Measurements from ENCODE around the gene NEU1. TPM values are rescaled to one million over a fixed set of nuclear protein-coding genes. Genes with fewer than 3 reads are reported as not detected.
"Not testable (repeated sequence)": the region's sequence is repeated elsewhere in the genome, so short reads cannot be mapped to it uniquely, and the experiment has no call there.

The NEU1 gene
- total RNA-seq, result 21.3 and 21.6 TPM in 2 replicates

GRCh38 chr6:31862344-31863235 lies at the start of gene NEU1:
TSS of gene NEU1 (minus strand) at chr6:31862821. CDS start at chr6:31862776, 45 bp downstream.
- H3K4me1 Mint-ChIP-seq (ENCODE audit: low read depth), result peaks cover 13% of the 10 kb centered on the region
- peak within 1 kb of the TSS; percentile 93 for H3K27ac Mint-ChIP-seq
- H3K27me3 Mint-ChIP-seq (ENCODE audit: low read depth), result no peaks in the 10 kb centered on the region
- peak within 1 kb of the TSS; percentile 97 for H3K4me3 Mint-ChIP-seq (ENCODE audit: low read depth)
- H3K9me3 Mint-ChIP-seq, result no peaks in the 10 kb centered on the region
- DNase-seq (ENCODE audit: low spot score), result peak; percentile 100
- H3K36me3 Mint-ChIP-seq (ENCODE audit: low read depth), result peaks cover 13% of the 10 kb centered on the region
- intact Hi-C loops (cut with micrococcal nuclease), result loop anchor here (1.0 to 5.0 kb wide), 5 partner anchors 28 to 242 kb away; partner anchors contain the start of genes EHMT2 and PRRC2A

GRCh38 chr6:31911826-31912585 lies 49.4 kb upstream of the NEU1 start:
- H3K9me3 Mint-ChIP-seq, result no peaks in the 10 kb centered on the region
- DNase-seq (ENCODE audit: low spot score), result no peak
- no peak overlapping the region for H3K27ac Mint-ChIP-seq
- H3K4me1 Mint-ChIP-seq (ENCODE audit: low read depth), result peaks cover 14% of the 10 kb centered on the region
- intact Hi-C loops (cut with micrococcal nuclease), result no loop called here
- H3K4me3 Mint-ChIP-seq (ENCODE audit: low read depth), result no peak overlapping the region
- H3K27me3 Mint-ChIP-seq (ENCODE audit: low read depth), result no peaks in the 10 kb centered on the region
- H3K36me3 Mint-ChIP-seq (ENCODE audit: low read depth), result no peaks in the 10 kb centered on the region

GRCh38 chr6:31909298-31909697 lies 46.7 kb upstream of the NEU1 start:
- H3K36me3 Mint-ChIP-seq (ENCODE audit: low read depth); H3K27ac Mint-ChIP-seq; H3K4me3 Mint-ChIP-seq (ENCODE audit: low read depth); H3K9me3 Mint-ChIP-seq; DNase-seq (ENCODE audit: low spot score); intact Hi-C loops (cut with micrococcal nuclease); H3K27me3 Mint-ChIP-seq (ENCODE audit: low read depth): not testable (repeated sequence)
- H3K4me1 Mint-ChIP-seq (ENCODE audit: low read depth), result peaks cover 14% of the 10 kb centered on the region

- Mint-ChIP-seq H3K9me3 (no peaks in the 10 kb centered on the region), H3K4me3 (ENCODE audit: low read depth) (no peak overlapping the region), H3K27me3 (ENCODE audit: low read depth) (no peaks in the 10 kb centered on the region), H3K36me3 (ENCODE audit: low read depth) (no peaks in the 10 kb centered on the region), H3K27ac (peak overlapping the region; percentile 42), H3K4me1 (ENCODE audit: low read depth) (peaks cover 14% of the 10 kb centered on the region)
- intact Hi-C loops (cut with micrococcal nuclease), result no loop called here
- DNase-seq (ENCODE audit: low spot score), result no peak
These were observed 46.2 kb upstream of the NEU1 start for GRCh38 chr6:31908791-31909190.

GRCh38 chr6:31908255-31908654 lies 45.6 kb upstream of the NEU1 start:
- DNase-seq (ENCODE audit: low spot score); intact Hi-C loops (cut with micrococcal nuclease); H3K36me3 Mint-ChIP-seq (ENCODE audit: low read depth); H3K4me3 Mint-ChIP-seq (ENCODE audit: low read depth); H3K9me3 Mint-ChIP-seq; H3K27ac Mint-ChIP-seq; H3K27me3 Mint-ChIP-seq (ENCODE audit: low read depth): not testable (repeated sequence)
- H3K4me1 Mint-ChIP-seq (ENCODE audit: low read depth), result peaks cover 14% of the 10 kb centered on the region

GRCh38 chr6:31907158-31907813 lies 44.7 kb upstream of the NEU1 start:
- Mint-ChIP-seq H3K4me1 (ENCODE audit: low read depth) (peaks cover 20% of the 10 kb centered on the region), H3K4me3 (ENCODE audit: low read depth) (no peak overlapping the region), H3K27me3 (ENCODE audit: low read depth) (no peaks in the 10 kb centered on the region), H3K36me3 (ENCODE audit: low read depth) (no peaks in the 10 kb centered on the region), H3K9me3 (no peaks in the 10 kb centered on the region), H3K27ac (no peak overlapping the region)
- DNase-seq (ENCODE audit: low spot score), result no peak
- intact Hi-C loops (cut with micrococcal nuclease), result no loop called here

DNA sequence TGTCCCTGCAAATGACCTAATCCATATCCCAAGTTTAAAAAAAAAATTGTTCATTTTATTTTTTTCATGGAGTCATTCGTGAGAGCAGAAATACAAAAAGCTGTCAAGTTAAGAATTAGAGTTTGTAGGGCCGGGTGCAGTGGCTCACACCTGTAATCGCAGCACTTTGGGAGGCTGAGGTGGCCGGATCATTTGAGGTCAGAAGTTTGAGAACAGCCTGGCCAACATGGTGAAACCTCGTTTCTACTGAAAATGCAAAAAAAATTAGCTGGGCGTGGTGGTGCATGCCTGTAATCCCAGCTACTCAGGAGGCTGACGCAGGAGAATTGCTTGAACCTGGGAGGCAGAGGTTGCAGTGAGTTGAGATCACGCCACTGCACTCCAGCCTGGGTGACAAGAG lies 44.1 kb upstream of the NEU1 start:
- H3K27me3 Mint-ChIP-seq (ENCODE audit: low read depth); intact Hi-C loops (cut with micrococcal nuclease); H3K4me3 Mint-ChIP-seq (ENCODE audit: low read depth); H3K27ac Mint-ChIP-seq; DNase-seq (ENCODE audit: low spot score); H3K9me3 Mint-ChIP-seq; H3K36me3 Mint-ChIP-seq (ENCODE audit: low read depth): not testable (repeated sequence)
- H3K4me1 Mint-ChIP-seq (ENCODE audit: low read depth), result peaks cover 20% of the 10 kb centered on the region

DNA sequence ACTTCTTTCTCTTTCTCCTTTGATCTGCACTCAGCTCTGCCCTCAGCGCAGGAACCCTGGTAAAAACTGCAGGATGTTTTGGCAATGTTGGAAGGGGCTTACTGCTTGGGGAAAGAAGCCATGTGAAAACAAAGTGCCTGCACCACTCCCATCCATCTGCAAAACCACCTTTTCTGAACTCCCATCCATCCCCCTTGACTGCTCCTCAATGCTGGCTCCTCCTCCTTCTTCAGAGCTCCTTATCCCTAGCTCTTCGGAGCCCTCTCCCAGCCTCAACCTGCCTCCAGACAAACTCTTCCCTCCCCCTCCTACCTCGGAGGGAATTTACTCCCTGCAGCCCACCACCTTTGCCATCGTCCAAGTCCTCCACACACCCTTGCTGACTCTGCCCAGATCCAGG lies 43.5 kb upstream of the NEU1 start:
- Mint-ChIP-seq H3K27ac (no peak overlapping the region), H3K4me1 (ENCODE audit: low read depth) (peaks cover 20% of the 10 kb centered on the region), H3K27me3 (ENCODE audit: low read depth) (no peaks in the 10 kb centered on the region), H3K4me3 (ENCODE audit: low read depth) (no peak overlapping the region), H3K9me3 (no peaks in the 10 kb centered on the region), H3K36me3 (ENCODE audit: low read depth) (no peaks in the 10 kb centered on the region)
- intact Hi-C loops (cut with micrococcal nuclease), result no loop called here
- no peak for DNase-seq (ENCODE audit: low spot score)

DNA sequence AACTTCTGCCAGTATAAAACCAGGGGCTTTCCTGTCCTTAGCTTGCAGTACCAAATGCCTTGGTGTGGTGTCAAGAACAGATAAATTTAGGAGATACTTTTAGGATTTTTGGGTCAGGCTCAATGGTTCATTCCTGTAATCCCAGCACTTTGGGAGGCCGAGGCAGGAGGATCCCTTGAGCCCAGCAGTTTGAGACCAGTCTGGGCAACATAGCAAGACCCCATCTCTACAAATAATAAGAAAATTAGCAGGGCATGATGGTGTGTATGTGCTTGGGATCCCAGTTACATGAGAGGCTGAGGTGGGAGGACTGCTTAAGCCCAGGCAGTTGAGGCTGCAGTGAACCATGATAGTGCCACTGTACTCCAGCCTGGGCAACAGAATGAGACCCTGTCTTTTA lies 42.4 kb upstream of the NEU1 start:
- intact Hi-C loops (cut with micrococcal nuclease), result no loop called here
- H3K36me3 Mint-ChIP-seq (ENCODE audit: low read depth), result no peaks in the 10 kb centered on the region
- H3K4me3 Mint-ChIP-seq (ENCODE audit: low read depth), result no peak overlapping the region
- no peak for DNase-seq (ENCODE audit: low spot score)
- no peak overlapping the region for H3K27ac Mint-ChIP-seq
- H3K27me3 Mint-ChIP-seq (ENCODE audit: low read depth), result no peaks in the 10 kb centered on the region
- H3K9me3 Mint-ChIP-seq, result no peaks in the 10 kb centered on the region
- H3K4me1 Mint-ChIP-seq (ENCODE audit: low read depth), result peaks cover 16% of the 10 kb centered on the region

- intact Hi-C loops (cut with micrococcal nuclease), result no loop called here
- no peak for DNase-seq (ENCODE audit: low spot score)
- no peaks in the 10 kb centered on the region for H3K9me3 Mint-ChIP-seq
These were observed 41.3 kb upstream of the NEU1 start for GRCh38 chr6:31903957-31904356.

DNA sequence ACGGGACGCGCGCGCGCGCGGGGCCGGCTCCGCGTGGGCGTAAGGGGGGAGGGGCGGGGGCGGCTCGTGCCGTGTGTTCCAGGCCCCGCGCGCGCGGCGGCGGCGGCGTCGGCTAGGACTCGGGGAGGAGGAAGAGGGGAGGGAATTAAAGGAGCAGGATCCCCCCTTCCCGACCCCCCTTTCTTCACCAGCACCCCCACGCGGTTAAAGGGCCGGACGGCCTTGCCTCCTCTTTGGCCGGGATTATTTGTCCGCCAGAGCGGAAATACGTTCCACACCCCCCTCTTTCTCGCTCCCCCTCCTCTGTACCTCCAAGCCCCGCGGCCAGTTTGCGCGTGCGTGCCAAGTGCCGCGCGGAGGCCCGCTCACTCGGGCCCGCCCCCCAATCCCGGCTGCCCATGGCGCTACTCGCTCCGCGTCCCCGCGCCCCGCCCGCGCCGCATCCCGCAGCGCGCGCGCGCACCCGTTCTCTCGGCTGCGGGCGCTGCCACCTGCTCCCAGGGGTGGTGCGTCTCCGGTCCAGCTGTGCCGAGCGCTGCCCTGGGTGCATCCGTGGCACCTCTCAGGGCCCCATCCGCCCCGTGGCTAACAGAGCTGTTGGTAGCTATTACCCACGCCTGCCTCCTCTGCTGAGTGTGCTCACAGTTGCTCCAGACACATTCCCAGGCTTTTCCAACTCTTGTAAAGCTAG lies 39.5 kb upstream of the NEU1 start, which contains the start of gene ZBTB12:
TSS of gene ZBTB12 (minus strand) at position 134 of the 691 bp plus-strand sequence. CDS start 781 bp downstream, outside the sequence.
- peak within 1 kb of the TSS; percentile 75 for H3K4me3 Mint-ChIP-seq (ENCODE audit: low read depth)
- DNase-seq (ENCODE audit: low spot score), result peak; percentile 85
- intact Hi-C loops (cut with micrococcal nuclease), result no loop called here
- peaks cover 21% of the 10 kb centered on the region for H3K4me1 Mint-ChIP-seq (ENCODE audit: low read depth)
- peaks cover 15% of the 10 kb centered on the region for H3K36me3 Mint-ChIP-seq (ENCODE audit: low read depth)
- no peaks in the 10 kb centered on the region for H3K9me3 Mint-ChIP-seq
- no peaks in the 10 kb centered on the region for H3K27me3 Mint-ChIP-seq (ENCODE audit: low read depth)
- H3K27ac Mint-ChIP-seq, result peak within 1 kb of the TSS; percentile 85

More at GRCh38 chr6:31903957-31904356, 41.3 kb upstream of the NEU1 start:
- Mint-ChIP-seq H3K27me3 (ENCODE audit: low read depth) (no peaks in the 10 kb centered on the region), H3K27ac (no peak overlapping the region), H3K36me3 (ENCODE audit: low read depth) (peaks cover 9% of the 10 kb centered on the region), H3K4me3 (ENCODE audit: low read depth) (no peak overlapping the region), H3K4me1 (ENCODE audit: low read depth) (peaks cover 22% of the 10 kb centered on the region)

- Mint-ChIP-seq H3K4me1 (ENCODE audit: low read depth) (peaks cover 22% of the 10 kb centered on the region), H3K27ac (no peak overlapping the region), H3K9me3 (no peaks in the 10 kb centered on the region), H3K36me3 (ENCODE audit: low read depth) (peaks cover 15% of the 10 kb centered on the region), H3K27me3 (ENCODE audit: low read depth) (no peaks in the 10 kb centered on the region), H3K4me3 (ENCODE audit: low read depth) (peak overlapping the region; percentile 66)
- peak; percentile 39 for DNase-seq (ENCODE audit: low spot score)
- intact Hi-C loops (cut with micrococcal nuclease), result no loop called here
These were observed 38.9 kb upstream of the NEU1 start for GRCh38 chr6:31901415-31901952.
